HCT116 (cell line): ENCODE measurements around the gene ALDOC. TPM values are rescaled to one million over a fixed set of nuclear protein-coding genes. Genes with fewer than 3 reads are reported as not detected.

Source experiments
- ATAC-seq: fragments of 200-7000 bp; cut with Tn5 transposase; 2 replicates; pipeline ENCODE4 v1.9.1; 2020; ENCODE audit warnings: mild to moderate bottlenecking, moderate library complexity
- BruUV-seq: library from RNA; stranded (reverse); fragments of 400-500 nt; replicated peaks from 2 replicates; lab custom pipeline; 2021; lab: Mats Ljungman, UMichigan
- CTCF ChIA-PET: fragments of 300-600 bp; sonication (Branson Sonifier 250); formaldehyde crosslinking; loops from one replicate; lab custom pipeline; 2021; ENCODE audit warnings: antibody characterized with exemption; lab: Charles Lee
- POLR2A ChIA-PET: fragments of 300-600, 350-600 bp; sonication (Branson Sonifier 250); formaldehyde crosslinking; loops from one replicate; lab custom pipeline; 2021; ENCODE audit warnings: antibody characterized with exemption; lab: Charles Lee
- RAD21 ChIA-PET, 2 experiments: fragments of 300-600 bp; sonication (Branson Sonifier 250); formaldehyde crosslinking; loops; one replicate each; lab custom pipeline; 2023; ENCODE audit warnings: low total read pairs in 2 of 2; ENCODE audit not compliant: uncharacterized antibody in 2 of 2, unreplicated experiment in 2 of 2, low non-redundant PET in 1 of 2; lab: Charles Lee
- DNase-seq: peaks from one replicate; pipeline ENCODE4 v3.0.0-alpha.2; 2010; ENCODE audit warnings: low read depth, low spot score
- H2AFZ ChIP-seq: fragments of 200-600 bp; shearing (Covaris generic), sonication (generic); 2 replicates; pipeline ENCODE4 v1.6.1; 2017; ENCODE audit warnings: low read depth, mixed run types, mixed read lengths, antibody characterized with exemption, low read length; ENCODE audit not compliant: poor library complexity, severe bottlenecking
- H3K27ac ChIP-seq: 2 replicates; pipeline ENCODE4 v1.5.1; 2012; ENCODE audit warnings: low read depth, low read length
- H3K27me3 ChIP-seq: fragments of 200-600 bp; sonication (generic); 2 replicates; pipeline ENCODE4 v1.6.1; 2016; ENCODE audit warnings: mixed run types, low read length, mixed read lengths; ENCODE audit not compliant: insufficient read depth
- H3K36me3 ChIP-seq, 2 experiments: fragments of 200-500 bp in 1 of 2; fragments of 200-600 bp in 1 of 2; sonication (Bioruptor generic) in 1 of 2; sonication (generic) in 1 of 2; 2 replicates each; pipeline versions ENCODE4 v1.5.1 to v1.6.1; 2014 to 2016; ENCODE audit warnings: low read length in 2 of 2, inconsistent platforms in 1 of 2, mixed read lengths in 1 of 2, mixed run types in 1 of 2; ENCODE audit not compliant: insufficient read depth in 2 of 2, control insufficient read depth in 1 of 2
- H3K4me1 ChIP-seq, 2 experiments: fragments of 200-600 bp in 1 of 2; sonication (generic) in 1 of 2; 2 replicates each; pipeline versions ENCODE4 v1.5.1 to v1.6.1; 2012 to 2017; ENCODE audit warnings: low read length in 2 of 2, inconsistent platforms in 1 of 2, mild to moderate bottlenecking in 1 of 2, mixed read lengths in 1 of 2, mixed run types in 1 of 2, moderate library complexity in 1 of 2; ENCODE audit not compliant: insufficient read depth in 2 of 2, control insufficient read depth in 1 of 2
- H3K4me2 ChIP-seq: fragments of 200-600 bp; sonication (generic); 2 replicates; pipeline ENCODE4 v1.6.1; 2017; ENCODE audit warnings: mixed run types, low read length, mixed read lengths
- H3K4me3 ChIP-seq, 2 experiments: fragments of 200-600 bp in 1 of 2; sonication (generic) in 1 of 2; replicated peaks in 1 of 2; 2 replicates each; pipeline ENCODE4 v1.5.1; 2011 to 2016; ENCODE audit warnings: low read length in 2 of 2, control low read depth in 1 of 2, low read depth in 1 of 2, mild to moderate bottlenecking in 1 of 2, mixed read lengths in 1 of 2, mixed run types in 1 of 2
- H3K79me2 ChIP-seq: fragments of 200-600 bp; sonication (generic); 2 replicates; pipeline ENCODE4 v1.6.1; 2017; ENCODE audit warnings: mild to moderate bottlenecking, mixed run types, low read length, moderate library complexity, mixed read lengths; ENCODE audit not compliant: insufficient read depth
- H3K9ac ChIP-seq: fragments of 200-600 bp; sonication (generic); 2 replicates; pipeline ENCODE4 v1.6.1; 2016; ENCODE audit warnings: low read length, mixed read lengths
- H3K9me2 ChIP-seq: fragments of 200-600 bp; sonication (generic), shearing (Covaris generic); 2 replicates; pipeline ENCODE4 v1.6.1; 2017; ENCODE audit warnings: mixed run types, mild to moderate bottlenecking, moderate library complexity; ENCODE audit not compliant: insufficient read depth
- H3K9me3 ChIP-seq, 2 experiments: fragments of 200-500 bp in 1 of 2; fragments of 200-600 bp in 1 of 2; sonication (Bioruptor generic) in 1 of 2; sonication (generic) in 1 of 2; 2 replicates each; pipeline ENCODE4 v1.6.1; 2014 to 2017; ENCODE audit warnings: low read length in 2 of 2, mixed read lengths in 2 of 2, inconsistent platforms in 1 of 2, low read depth in 1 of 2, mild to moderate bottlenecking in 1 of 2, mixed run types in 1 of 2, moderate library complexity in 1 of 2; ENCODE audit not compliant: control insufficient read depth in 1 of 2, insufficient read depth in 1 of 2
- H4K20me1 ChIP-seq: fragments of 200-600 bp; sonication (generic), shearing (Covaris generic); 2 replicates; pipeline ENCODE4 v1.6.1; 2017; ENCODE audit warnings: mixed run types, mild to moderate bottlenecking, moderate library complexity; ENCODE audit not compliant: insufficient read depth
- POLR2A ChIP-seq: IDR thresholded peaks from 2 replicates; pipeline ENCODE4 v1.7.0; 2011; ENCODE audit warnings: borderline replicate concordance; ENCODE audit not compliant: insufficient read depth, insufficient read length; ENCODE audit errors: extremely low read depth
- YY1 ChIP-seq: IDR thresholded peaks from 2 replicates; pipeline ENCODE4 v1.6.1; 2011; ENCODE audit warnings: low read length, low read depth, moderate library complexity, mild to moderate bottlenecking; ENCODE audit not compliant: insufficient replicate concordance; ENCODE audit errors: extremely low read depth
- ZFX ChIP-seq: fragments of 450-650 bp; IDR thresholded peaks from 2 replicates; pipeline ENCODE4 v1.6.1; 2017
- intact Hi-C: fragments of 100-400 bp; cut with micrococcal nuclease; formaldehyde crosslinking; loops from 2 replicates; pipeline ENCODE4 v1.10.0; 2022
- total RNA-seq: library from RNA; stranded (reverse); gene quantifications from one replicate; pipeline ENCODE4 v1.2.1, GENCODE V29; 2021; ENCODE audit not compliant: unreplicated experiment
- TF ChIP-seq, protein P1 (sequence below): IDR thresholded peaks from 2 replicates; pipeline ENCODE4 v1.6.1; 2012
- TF ChIP-seq, protein P2 (sequence below): IDR thresholded peaks from 2 replicates; pipeline ENCODE4 v1.6.1; 2012; ENCODE audit warnings: low read depth

The ALDOC gene
- total RNA-seq, 1 experiment from 2014 or later = 82.8 TPM

DNA sequence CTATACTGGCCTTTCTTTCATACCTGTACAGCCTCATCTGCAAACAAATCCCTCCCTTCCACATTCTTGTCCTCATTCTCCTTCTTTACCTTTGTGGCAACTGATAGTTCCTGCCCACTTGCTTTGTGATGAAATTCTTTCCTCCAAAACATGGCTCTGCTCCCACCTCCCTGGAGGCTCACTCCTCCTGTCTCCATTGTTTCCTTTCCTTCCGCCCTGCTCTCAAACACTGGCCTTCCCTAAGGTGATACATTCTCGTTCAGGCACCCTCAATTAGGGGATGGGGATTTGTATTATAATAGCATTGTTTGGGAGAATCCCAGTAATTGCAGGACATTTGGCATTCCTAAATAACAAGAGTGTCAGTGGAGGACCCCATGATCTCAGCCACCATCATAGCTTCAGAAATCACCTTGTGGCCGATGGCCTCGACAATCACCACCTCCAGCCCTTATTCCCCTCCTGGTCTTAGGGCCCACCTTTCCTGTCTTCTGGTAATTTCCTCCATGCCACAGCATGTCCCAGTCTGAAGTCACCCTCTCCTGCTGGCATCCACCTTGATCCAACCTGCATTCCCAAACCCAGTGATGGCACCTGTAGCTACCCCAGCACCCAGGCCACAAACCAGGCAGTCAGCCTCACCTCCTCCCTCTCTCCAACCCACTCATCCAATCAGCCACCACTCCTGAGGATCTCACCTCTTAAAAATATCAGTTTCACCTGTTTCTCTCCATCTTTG is 32.1 kb downstream of the ALDOC start:
- Histone ChIP-seq H3K9me3 (no peaks in the 10 kb centered on the region), H2AFZ (no peak overlapping the region), H4K20me1 (no peaks in the 10 kb centered on the region), H3K36me3 (peaks cover 0 to 4% of the 10 kb centered on the region in 2 experiments; a peak in 2 of 4 replicates)
- intact Hi-C loops = no loop called here
- POLR2A ChIA-PET = no interaction called here
- BruUV-seq = no TSS peak
- TF ChIP-seq, protein P1, sequence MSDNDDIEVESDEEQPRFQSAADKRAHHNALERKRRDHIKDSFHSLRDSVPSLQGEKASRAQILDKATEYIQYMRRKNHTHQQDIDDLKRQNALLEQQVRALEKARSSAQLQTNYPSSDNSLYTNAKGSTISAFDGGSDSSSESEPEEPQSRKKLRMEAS = no peak
- TF ChIP-seq YY1 (no peak), POLR2A (no peak), ZFX (no peak)
- TF ChIP-seq, protein P2, sequence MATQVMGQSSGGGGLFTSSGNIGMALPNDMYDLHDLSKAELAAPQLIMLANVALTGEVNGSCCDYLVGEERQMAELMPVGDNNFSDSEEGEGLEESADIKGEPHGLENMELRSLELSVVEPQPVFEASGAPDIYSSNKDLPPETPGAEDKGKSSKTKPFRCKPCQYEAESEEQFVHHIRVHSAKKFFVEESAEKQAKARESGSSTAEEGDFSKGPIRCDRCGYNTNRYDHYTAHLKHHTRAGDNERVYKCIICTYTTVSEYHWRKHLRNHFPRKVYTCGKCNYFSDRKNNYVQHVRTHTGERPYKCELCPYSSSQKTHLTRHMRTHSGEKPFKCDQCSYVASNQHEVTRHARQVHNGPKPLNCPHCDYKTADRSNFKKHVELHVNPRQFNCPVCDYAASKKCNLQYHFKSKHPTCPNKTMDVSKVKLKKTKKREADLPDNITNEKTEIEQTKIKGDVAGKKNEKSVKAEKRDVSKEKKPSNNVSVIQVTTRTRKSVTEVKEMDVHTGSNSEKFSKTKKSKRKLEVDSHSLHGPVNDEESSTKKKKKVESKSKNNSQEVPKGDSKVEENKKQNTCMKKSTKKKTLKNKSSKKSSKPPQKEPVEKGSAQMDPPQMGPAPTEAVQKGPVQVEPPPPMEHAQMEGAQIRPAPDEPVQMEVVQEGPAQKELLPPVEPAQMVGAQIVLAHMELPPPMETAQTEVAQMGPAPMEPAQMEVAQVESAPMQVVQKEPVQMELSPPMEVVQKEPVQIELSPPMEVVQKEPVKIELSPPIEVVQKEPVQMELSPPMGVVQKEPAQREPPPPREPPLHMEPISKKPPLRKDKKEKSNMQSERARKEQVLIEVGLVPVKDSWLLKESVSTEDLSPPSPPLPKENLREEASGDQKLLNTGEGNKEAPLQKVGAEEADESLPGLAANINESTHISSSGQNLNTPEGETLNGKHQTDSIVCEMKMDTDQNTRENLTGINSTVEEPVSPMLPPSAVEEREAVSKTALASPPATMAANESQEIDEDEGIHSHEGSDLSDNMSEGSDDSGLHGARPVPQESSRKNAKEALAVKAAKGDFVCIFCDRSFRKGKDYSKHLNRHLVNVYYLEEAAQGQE = no peak
- TF ChIP-seq, all 23 proteins: peak for 0
- no peaks in the 10 kb centered on the region for H3K79me2 ChIP-seq
- RAD21 ChIA-PET = no interaction called here
- CTCF ChIA-PET = no interaction called here
- H3K4me3 ChIP-seq = no peak overlapping the region
- no peak overlapping the region for H3K27ac ChIP-seq
- ATAC-seq = no peak
- H3K9me2 ChIP-seq = no peaks in the 10 kb centered on the region
- DNase-seq = no peak
- H3K4me1 ChIP-seq = peaks cover 0 to 10% of the 10 kb centered on the region in 2 experiments; a peak in 1 of 4 replicates
- H3K9ac ChIP-seq = no peak overlapping the region
- no peaks in the 10 kb centered on the region for H3K27me3 ChIP-seq
- no peak overlapping the region for H3K4me2 ChIP-seq
